ENCODE results near the gene ABCA13. TPM values are rescaled to one million over a fixed set of nuclear protein-coding genes. Genes with fewer than 3 reads are reported as not detected.

Gene ABCA13
- total and polyA plus RNA-seq, 8 donors = under 0.01 to 1.5 (median 0.32) TPM

DNA sequence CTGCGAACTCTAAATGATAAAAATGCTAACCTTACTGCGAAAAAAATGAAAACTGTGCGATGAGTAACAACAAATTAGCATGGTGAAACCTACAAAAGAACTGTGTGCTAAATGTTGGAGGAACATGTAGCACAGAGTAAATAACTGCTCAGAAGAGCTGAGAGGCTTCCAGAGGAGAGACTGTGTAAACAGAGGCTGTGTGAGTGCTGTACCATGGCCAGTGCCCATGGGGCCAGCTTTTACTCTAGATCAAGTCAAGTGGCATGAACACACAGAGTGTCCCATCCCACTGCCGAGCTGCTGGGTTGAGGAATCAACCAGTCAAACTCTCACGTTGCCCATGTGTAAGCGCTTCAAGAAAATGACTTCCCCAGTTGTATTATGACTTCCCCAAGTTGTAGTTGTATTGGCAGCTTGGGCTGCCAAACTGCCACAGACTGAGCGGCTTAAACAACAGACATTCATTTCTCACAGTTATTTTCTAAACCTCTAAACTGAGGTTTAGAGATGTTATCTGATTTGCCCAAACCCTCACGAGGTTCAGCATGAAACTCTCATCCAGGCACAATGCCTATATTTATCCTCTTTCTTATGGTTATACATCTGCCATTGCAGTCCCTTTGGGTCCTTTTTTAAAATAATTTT lies 270.7 kb downstream of the ABCA13 start:
- TF ChIP-seq, protein P1, sequence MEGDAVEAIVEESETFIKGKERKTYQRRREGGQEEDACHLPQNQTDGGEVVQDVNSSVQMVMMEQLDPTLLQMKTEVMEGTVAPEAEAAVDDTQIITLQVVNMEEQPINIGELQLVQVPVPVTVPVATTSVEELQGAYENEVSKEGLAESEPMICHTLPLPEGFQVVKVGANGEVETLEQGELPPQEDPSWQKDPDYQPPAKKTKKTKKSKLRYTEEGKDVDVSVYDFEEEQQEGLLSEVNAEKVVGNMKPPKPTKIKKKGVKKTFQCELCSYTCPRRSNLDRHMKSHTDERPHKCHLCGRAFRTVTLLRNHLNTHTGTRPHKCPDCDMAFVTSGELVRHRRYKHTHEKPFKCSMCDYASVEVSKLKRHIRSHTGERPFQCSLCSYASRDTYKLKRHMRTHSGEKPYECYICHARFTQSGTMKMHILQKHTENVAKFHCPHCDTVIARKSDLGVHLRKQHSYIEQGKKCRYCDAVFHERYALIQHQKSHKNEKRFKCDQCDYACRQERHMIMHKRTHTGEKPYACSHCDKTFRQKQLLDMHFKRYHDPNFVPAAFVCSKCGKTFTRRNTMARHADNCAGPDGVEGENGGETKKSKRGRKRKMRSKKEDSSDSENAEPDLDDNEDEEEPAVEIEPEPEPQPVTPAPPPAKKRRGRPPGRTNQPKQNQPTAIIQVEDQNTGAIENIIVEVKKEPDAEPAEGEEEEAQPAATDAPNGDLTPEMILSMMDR (IDR thresholded peaks at IDR 0.05) = no peak
- H3K27me3 ChIP-seq = no peaks in the 10 kb centered on the region
- H3K9me3 ChIP-seq = no peaks in the 10 kb centered on the region
- no peaks in the 10 kb centered on the region for H3K4me1 ChIP-seq
- H3K27ac ChIP-seq = no peak overlapping the region
- H3K36me3 ChIP-seq = no peaks in the 10 kb centered on the region
- ATAC-seq (no peak), FAIRE-seq (no peak), DNase-seq (no peak)
- WGBS, 2 donors = 58 to 75% methylated on average over 8 of the region's 8 CpGs
- intact Hi-C loops (cut with DNase I) = no loop called here
- H3K4me3 ChIP-seq = no peak overlapping the region

DNA sequence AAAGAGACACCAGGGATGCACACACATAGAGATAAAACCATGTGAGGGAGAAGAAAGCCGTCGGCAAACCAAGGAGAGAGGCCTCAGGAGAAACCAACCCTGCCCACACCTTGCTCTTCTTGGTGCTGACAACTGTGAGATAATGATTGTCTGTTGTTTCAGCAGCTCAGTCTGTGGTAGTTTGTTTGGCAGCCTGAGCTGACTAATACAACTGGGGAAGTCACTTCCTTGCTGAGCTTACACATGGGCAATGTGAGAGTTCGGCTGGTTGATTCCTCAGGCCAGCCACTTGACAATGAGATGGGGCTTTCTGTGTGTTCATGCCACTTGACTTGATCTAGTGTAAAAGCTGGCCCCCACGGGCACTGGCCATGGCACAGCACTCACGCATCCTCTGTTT lies 271.8 kb downstream of the ABCA13 start:
- DNase-seq = no peak
- TF ChIP-seq, protein P1 (IDR thresholded peaks at IDR 0.05) = no peak
- no peak overlapping the region for H3K27ac ChIP-seq
- 62 to 87% methylated on average over 5 of the region's 5 CpGs for WGBS, 2 donors
- no peak for ATAC-seq
- no peak for FAIRE-seq
- H3K4me1 ChIP-seq = no peaks in the 10 kb centered on the region
- H3K4me3 ChIP-seq = no peak overlapping the region
- H3K36me3 ChIP-seq = no peaks in the 10 kb centered on the region
- H3K27me3 ChIP-seq = no peaks in the 10 kb centered on the region
- H3K9me3 ChIP-seq = no peaks in the 10 kb centered on the region
- intact Hi-C loops (cut with DNase I) = no loop called here

DNA sequence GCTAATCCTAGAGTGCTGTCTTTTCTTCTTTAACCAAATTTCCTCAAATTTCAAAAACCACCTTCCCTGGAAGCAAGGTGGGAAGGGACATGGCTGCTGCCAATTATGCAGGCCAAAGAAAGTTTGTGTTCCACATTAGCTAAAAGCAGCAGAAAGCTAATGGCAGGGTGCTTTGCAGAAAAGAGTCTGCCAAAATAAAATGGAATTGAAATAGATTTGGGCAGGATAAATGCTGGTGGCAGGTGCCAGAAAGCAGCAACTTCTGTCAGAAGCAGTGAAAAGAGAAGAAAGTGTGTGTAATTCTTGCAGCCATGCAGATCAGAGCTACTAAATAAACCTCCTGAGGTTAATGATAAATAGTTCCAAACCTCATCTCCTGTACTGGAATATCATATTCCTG lies 275.5 kb downstream of the ABCA13 start:
- no peaks in the 10 kb centered on the region for H3K9me3 ChIP-seq
- TF ChIP-seq, protein P1 (IDR thresholded peaks at IDR 0.05) = no peak
- no peak for ATAC-seq
- FAIRE-seq = no peak
- H3K27me3 ChIP-seq = no peaks in the 10 kb centered on the region
- no peak overlapping the region for H3K27ac ChIP-seq
- H3K4me1 ChIP-seq = no peaks in the 10 kb centered on the region
- no peaks in the 10 kb centered on the region for H3K36me3 ChIP-seq
- H3K4me3 ChIP-seq = no peak overlapping the region
- intact Hi-C loops (cut with DNase I) = no loop called here
- DNase-seq = no peak

DNA sequence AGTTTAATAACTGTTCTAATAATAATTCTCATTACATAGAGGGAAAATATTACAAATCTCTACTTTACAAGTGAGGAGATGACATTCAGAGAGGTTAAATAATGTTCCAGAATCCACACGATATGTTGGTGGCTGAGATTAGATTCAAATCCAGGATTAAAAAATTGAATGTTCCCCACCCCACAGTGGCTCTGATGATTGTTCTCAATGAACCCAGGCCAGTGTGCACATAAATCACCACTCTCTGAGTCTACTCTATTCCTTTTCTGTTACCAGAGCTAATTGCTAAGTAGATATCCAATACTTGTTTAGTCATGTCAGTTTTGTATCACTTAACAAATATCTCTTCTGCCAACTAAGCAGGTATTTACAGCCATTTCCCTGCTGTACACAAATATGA lies 281.0 kb downstream of the ABCA13 start:
- H3K4me1 ChIP-seq = no peaks in the 10 kb centered on the region
- 63 to 70% methylated on average over 1 of the region's 1 CpG for WGBS, 2 donors
- DNase-seq (no peak), FAIRE-seq (no peak), ATAC-seq (no peak)
- TF ChIP-seq, protein P1 (IDR thresholded peaks at IDR 0.05) = no peak
- intact Hi-C loops (cut with DNase I) = no loop called here
- H3K27me3 ChIP-seq = no peaks in the 10 kb centered on the region
- H3K9me3 ChIP-seq = no peaks in the 10 kb centered on the region
- H3K27ac ChIP-seq = no peak overlapping the region
- no peaks in the 10 kb centered on the region for H3K36me3 ChIP-seq
- H3K4me3 ChIP-seq = no peak overlapping the region

DNA sequence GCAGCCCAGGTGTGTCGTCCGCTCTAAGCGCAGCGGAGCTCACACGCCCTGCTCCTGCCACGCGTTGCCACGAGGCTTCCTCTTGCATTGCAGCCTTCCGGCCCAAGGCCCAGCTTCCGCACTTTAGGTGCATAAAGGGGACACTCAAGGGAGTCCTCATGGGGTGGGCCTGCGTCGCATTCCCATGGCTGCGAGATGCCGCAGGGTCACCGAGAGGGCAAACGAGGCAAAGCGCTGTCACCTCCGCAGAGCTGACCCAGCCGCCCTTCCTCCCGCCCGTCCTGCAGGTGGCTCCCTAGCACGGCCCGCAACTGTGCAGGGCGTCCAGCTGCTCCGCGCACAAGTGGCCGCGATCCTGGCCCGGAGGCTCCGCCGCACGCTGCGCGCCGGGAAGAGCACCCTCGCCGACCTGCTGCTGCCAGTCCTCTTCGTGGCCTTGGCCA lies 283.5 kb downstream of the ABCA13 start:
- ATAC-seq (peak in 2 of 4 donors; percentile 60 to 61), DNase-seq (peak in 4 of 6 donors; percentile 20 to 72 (median 38)), FAIRE-seq (no peak)
- Histone ChIP-seq H3K4me1 (no peaks in the 10 kb centered on the region), H3K9me3 (no peaks in the 10 kb centered on the region), H3K4me3 (no peak overlapping the region), H3K36me3 (no peaks in the 10 kb centered on the region), H3K27ac (no peak overlapping the region), H3K27me3 (no peaks in the 10 kb centered on the region)
- 61 to 78% methylated on average over 38 of the region's 38 CpGs for WGBS, 2 donors
- intact Hi-C loops (cut with DNase I) = no loop called here
- TF ChIP-seq, protein P1 (IDR thresholded peaks at IDR 0.05) = no peak

All from pancreas (tissue), 10 donors.